GM19395 (cell line): ENCODE results near the gene PRR23B.

ENCODE experiments used
- ATAC-seq: cut with Tn5 transposase; IDR thresholded peaks from one replicate; pipeline ENCODE4 v1.9.1; 2021; ENCODE audit warnings: mild to moderate bottlenecking, moderate library complexity; ENCODE audit not compliant: unreplicated experiment

PRR23B gene

DNA sequence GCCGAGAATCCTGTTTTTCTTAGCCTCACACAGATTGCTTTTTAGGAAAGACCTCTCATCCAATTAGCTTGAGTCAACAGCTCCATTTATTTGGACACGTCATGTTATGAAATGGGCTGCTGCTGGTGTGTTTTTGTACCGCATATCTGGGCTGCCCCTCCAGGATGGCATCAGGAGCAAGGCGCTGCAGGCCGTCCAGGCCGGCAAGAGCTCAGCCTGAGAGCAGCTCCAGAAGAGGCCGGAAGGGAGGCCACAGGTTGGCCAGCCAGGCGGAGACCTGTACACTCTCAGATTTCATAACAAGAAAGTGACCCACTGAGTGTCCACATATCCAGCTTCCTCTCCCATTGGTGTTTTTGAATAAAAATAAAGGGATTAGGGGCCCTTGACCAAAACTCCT, 45.4 kb downstream of the PRR23B start:
- no peak for ATAC-seq

DNA sequence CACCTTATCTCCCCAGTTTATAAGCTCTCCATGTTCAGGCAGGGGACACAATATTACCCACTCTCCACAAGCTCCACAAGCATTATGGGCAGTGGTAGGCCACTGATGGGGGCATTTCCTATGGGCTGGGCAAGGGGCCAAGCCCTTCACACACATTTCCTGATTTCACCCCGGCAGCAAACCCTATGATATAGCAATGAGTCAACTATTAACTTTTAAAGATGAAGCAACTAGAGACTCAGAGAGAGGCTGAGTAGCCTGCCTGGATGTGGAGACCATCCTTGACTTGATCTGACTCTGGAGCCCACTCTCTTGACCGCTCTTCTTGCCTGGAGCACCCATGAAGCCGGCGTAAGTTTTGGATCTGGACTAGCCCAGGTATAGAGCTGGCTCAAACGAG, 46.3 kb downstream of the PRR23B start:
- ATAC-seq, result no peak

DNA sequence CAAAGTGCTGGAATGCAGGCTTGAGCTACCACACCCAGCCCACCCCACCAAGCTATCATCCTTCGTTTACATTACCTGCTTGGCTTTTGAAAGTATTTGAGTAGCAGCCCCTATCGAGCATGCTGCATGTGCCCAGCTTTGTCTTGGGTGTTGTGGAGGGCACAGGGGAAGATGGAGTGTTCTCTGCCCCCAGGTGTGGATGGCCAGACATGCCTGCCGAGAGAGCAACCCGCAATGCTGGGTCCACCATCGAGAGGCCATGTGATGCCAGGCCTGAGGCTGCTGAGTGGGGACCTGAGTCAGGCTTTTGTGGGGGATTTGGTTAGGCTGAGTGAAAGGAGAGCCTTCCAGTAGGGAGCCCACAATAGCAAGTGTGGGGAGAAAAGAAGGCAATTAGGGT, 47.8 kb downstream of the PRR23B start:
- no peak for ATAC-seq

DNA sequence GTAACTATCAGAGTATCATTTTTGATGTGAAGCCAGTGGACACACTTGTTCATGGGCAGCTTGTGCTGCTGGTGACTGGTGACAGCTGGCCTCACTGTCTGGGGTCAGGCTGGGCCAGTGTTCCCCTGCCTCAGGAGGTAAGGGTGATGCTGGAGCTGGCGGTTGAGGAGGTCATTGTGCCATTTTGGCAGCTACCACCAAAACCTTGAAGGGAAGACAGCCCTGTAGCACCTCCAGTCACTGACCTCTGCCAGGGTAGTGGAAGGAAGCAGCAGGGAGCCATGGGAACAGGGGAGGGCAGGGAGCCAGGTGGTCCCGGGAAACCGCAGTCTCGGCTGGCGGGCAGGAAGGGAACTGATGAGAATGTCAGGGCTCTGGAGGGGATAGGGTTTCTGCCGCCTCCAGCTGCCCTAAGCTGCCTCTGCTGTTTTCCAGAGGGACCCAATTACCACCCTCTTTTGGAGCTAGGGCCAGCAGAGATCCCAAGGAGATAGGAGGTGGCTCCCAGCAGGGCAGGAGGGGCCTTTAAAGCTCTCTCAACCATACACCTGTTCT, 48.9 kb downstream of the PRR23B start:
- ATAC-seq, result no peak
